KOPT-K1 (cell line): ENCODE data around the gene ACVR2B.
"Not testable (repeated sequence)": the region's sequence is repeated elsewhere in the genome, so short reads cannot be mapped to it uniquely, and the experiment has no call there.

Experiments used
- H3K27ac ChIP-seq: fragments of 200-600 bp; sonication (generic); 2 replicates; pipeline ENCODE4 v1.5.1; 2016; ENCODE audit warnings: antibody characterized with exemption, mild to moderate bottlenecking, low read depth, low read length; ENCODE audit not compliant: poor library complexity, severe bottlenecking
- H3K36me3 ChIP-seq: fragments of 200-600 bp; sonication (generic); 2 replicates; pipeline ENCODE4 v1.5.1; 2017; ENCODE audit warnings: antibody characterized with exemption, mild to moderate bottlenecking, low read length, moderate library complexity; ENCODE audit not compliant: insufficient read depth
- H3K9me3 ChIP-seq: fragments of 200-600 bp; sonication (generic); 2 replicates; pipeline ENCODE4 v1.5.1; 2017; ENCODE audit warnings: antibody characterized with exemption, low read length, mild to moderate bottlenecking; ENCODE audit not compliant: insufficient read depth, poor library complexity, severe bottlenecking

ACVR2B gene

DNA sequence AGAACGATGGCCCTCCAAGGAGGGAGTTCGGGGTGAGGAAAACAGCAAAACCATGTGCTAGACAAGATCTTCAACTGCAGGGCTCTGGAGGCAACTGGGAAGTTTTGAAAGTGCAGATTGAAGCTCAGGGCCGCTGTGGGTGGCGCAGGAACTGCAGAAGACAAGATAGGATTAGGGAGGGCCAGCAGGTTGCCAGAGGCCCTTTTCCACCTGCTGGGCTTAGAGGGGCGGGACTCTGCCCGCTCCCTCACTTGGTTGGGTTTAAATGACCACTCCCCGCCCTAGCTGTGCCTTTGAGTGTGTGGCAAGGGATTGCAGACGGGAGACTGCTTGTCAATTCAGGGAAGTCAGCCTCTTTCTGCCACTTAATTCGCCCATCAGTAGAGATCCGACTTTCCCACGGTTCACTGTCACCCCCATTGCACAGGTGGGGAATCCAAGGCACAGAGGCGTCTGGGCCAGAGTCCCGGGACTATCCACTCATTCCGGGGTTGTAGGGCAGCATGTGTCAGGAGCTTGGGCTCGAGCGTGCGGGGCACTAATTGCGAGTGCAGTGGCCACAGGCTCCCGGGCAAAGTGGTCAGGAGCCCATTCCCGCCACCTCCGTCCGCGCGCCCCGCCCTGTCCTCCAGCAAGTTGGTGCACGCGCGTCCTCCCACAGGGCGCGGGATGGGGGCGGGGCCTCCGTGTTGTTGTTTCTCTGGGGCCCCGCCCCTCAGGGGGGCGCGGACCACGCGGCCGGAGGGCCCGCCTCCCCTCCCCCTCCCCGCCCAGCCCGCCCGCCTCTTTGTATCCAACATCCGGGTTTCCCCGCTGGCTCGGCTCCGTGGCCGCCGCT is at the start of gene ACVR2B:
Gene ACVR2B, plus strand, starts transcription at position 816 of the 838 bp plus-strand sequence. CDS start 433 bp downstream, outside the sequence.
- Histone ChIP-seq H3K27ac (peak within 1 kb of the TSS; percentile 84), H3K9me3 (peaks cover 10% of the 10 kb centered on the region), H3K36me3 (no peaks in the 10 kb centered on the region)

DNA sequence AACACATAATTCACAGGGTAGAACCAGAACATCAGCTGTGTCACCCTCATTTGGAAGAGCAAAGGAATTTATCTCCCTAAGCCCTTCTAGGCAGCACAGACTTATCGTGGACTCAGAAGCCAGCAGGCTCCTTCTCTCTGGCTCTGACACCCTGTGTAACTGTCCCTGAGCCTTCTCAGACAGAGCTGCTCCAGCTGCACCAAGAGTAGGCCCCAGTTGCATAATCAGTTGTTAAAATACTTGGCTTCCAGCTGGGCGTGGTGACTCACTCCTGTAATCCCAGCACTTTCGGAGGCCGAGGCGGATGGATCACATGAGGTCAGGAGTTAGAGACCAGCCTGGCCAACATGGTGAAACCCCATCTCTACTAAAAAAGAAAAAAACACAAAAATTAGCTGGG is 49.4 kb upstream of the ACVR2B start:
- Histone ChIP-seq H3K36me3 (peaks cover 67% of the 10 kb centered on the region), H3K27ac (no peak overlapping the region), H3K9me3 (peaks cover 29% of the 10 kb centered on the region)

DNA sequence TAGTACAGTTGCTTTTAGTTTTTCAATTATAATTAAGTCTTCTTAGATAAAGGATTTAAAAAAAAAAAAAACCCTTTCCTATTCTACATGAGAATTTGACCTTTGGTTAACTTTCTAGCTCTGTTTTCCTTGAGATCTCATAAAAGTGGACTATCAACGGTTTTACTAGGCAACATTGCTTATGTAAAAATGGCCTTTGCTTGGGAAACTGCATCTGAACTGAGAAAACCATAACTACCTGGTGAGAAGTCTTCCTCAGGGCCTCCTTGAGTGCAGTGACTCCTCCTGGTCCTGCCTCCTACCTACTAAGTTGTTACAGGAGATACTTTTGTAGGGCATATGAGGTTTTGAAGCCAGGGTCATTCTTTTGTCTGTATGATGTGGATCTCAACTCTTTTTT is 42.1 kb upstream of the ACVR2B start:
- Histone ChIP-seq H3K27ac (no peak overlapping the region), H3K9me3 (peaks cover 18% of the 10 kb centered on the region), H3K36me3 (peaks cover 16% of the 10 kb centered on the region; the same call in 1 of the 2 replicates)

DNA sequence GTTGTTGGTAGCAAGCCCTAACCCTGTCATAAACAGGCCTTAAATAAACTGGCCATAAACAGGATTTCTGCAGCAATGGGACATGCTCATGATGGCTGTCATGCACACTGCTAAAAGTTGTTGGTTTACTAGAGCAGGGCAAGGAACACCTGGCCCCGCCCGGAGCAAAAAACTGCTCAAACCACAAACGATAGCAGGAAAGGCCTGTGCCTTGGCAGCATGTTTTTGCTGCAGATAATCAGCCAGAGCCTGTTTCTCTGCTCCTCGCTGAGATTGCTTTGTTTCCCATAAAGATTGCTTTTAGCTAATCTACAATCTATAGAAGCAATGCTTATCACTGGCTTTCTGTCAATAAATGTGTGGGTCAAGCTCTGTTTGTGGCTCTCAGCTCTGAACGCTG is 32.9 kb upstream of the ACVR2B start:
- H3K27ac ChIP-seq = peak overlapping the region; percentile 97
- not testable (repeated sequence) for H3K9me3 ChIP-seq, H3K36me3 ChIP-seq

DNA sequence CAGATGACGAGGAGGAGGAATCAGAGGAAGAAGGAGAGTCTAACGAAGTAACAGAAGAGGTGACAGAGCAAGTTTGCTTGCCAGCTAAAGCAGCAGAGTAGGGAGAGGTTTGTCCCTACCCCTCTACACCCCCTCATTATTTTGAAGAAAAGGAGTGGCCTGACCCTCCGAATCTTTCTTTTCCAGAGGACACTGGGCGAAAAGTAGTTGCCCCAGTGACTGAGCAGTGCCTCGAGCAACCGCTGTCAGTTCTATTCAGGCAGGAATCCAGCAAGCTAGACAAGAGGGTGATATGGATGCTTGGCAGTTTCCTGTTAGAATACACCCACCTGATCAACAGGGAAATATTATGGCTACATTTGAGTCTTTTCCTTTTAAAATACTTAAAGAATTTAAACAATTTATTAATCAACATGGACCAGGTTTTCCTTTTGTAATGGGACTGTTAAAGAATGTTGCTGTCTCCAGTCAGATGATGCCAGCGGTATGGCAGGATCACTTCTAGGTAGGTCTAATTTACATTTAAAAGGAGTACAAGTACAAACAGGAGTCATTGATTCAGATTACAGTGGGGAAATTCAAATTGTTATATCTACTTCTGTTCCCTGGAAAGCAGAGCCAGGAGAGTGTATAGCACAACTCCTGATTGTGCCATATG is 31.9 kb upstream of the ACVR2B start:
- Histone ChIP-seq H3K27ac (peak overlapping the region; percentile 97), H3K9me3 (no peaks in the 10 kb centered on the region), H3K36me3 (no peaks in the 10 kb centered on the region)

DNA sequence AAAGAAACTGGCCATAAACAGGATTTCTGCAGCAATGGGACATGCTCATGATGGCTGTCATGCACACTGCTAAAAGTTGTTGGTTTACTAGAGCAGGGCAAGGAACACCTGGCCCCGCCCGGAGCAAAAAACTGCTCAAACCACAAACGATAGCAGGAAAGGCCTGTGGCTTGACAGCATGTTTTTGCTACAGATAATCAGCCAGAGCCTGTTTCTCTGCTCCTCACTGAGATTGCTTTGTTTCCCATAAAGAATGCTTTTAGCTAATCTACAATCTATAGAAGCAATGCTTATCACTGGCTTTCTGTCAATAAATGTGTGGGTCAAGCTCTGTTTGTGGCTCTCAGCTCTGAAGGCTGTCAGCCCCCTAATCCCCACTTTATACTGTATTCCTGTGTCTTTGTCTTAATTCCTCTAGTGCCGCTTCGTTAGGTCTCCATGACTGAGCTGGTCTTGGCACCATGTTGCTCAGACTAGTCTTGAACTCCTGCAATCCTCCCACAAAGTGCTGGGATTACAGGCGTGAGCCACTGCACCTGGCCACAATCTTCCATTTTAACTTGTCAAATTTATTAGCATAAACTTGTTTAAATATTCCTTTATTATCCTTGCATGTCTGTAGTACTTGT is 26.8 kb upstream of the ACVR2B start:
- Histone ChIP-seq H3K9me3 (peaks cover 18% of the 10 kb centered on the region), H3K27ac (peak overlapping the region; percentile 86)
- H3K36me3 ChIP-seq = not testable (repeated sequence)

DNA sequence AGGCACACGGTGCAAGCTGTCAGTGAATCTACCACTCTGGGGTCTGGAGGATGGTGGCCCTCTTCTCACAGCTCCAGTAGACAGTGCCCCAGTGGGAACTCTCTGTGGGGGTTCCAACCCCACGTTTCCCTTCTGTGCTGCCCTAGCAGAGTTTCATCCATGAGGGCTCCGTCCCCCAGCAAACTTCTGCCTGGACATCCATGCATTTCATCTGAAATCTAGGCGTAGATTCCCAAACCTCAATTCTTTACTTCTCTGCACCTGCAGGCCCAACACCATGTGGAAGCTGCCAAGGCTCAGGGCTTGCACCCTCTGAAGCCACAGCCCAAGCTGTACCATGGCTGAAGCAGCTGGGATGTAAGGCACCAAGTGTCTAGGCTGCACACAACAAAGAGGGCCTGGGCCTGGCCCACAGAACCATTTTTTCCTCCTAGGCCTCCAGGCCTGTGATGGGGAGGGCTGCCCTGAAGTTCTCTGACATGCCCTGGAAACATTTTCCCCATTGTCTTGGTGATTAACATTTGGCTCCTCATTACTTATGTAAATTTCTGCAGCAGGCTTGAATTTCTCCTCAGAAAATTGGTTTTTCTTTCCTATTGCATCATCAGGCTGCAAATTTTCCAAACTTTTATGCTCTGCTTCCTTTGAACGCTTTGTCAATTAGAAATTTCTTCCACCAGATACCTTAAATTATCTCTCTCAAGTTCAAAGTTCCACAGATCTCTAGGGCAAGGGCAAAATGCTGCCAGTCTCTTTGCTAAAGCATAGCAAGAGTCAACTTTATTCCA is 20.6 kb upstream of the ACVR2B start:
- not testable (repeated sequence) for H3K27ac ChIP-seq
- Histone ChIP-seq H3K9me3 (peaks cover 79% of the 10 kb centered on the region), H3K36me3 (peaks cover 20% of the 10 kb centered on the region)

DNA sequence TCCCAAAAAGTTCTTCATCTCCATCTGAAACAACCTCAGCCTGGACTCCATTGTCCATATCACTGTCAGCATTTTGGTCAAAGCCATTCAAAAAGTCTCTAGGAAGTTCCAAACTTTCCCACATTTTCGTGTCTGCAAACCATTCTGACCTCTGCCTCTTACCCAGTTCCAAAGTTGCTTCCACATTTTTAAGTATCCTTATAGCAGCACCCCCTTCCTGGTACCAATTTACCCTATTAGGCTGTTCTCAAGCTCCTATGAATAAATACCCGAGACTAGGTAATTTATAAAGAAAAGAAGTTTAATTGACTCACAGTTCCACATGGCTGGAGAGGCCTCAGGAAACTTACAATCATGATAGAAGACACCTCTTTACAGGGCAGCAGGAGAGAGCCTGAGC is 20.0 kb upstream of the ACVR2B start:
- Histone ChIP-seq H3K9me3 (peaks cover 85% of the 10 kb centered on the region), H3K36me3 (peaks cover 20% of the 10 kb centered on the region)
- H3K27ac ChIP-seq = not testable (repeated sequence)

DNA sequence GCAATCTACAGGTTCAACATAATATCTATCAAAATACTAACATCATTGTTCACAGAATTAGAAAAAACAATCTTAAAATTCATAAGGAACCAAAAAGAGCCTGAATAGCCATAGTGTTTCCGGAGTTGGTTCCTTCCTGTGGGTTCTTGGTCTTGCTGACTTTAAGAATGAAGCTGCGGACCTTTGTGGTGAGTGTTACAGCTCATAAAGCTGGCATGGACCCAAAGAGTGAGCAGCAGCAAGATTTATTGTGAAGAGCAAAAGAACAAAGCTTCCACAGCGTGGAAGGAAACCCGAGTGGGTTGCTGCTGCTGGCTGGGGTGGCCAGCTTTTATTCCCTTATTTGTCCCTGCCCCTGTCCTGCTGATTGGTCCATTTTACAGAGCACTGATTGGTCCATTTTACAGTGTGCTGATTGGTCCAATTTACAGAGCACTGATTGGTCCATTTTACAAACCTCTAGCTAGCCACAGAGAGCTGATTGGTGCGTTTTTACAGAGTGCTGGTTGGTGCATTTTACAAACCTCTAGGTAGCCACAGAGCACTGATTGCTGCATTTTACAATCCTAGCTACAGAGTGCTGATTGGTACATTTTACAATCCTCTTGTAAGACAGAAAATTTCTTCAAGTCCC is 15.1 kb upstream of the ACVR2B start:
- H3K27ac ChIP-seq, H3K36me3 ChIP-seq: not testable (repeated sequence)
- peaks cover 62% of the 10 kb centered on the region for H3K9me3 ChIP-seq

DNA sequence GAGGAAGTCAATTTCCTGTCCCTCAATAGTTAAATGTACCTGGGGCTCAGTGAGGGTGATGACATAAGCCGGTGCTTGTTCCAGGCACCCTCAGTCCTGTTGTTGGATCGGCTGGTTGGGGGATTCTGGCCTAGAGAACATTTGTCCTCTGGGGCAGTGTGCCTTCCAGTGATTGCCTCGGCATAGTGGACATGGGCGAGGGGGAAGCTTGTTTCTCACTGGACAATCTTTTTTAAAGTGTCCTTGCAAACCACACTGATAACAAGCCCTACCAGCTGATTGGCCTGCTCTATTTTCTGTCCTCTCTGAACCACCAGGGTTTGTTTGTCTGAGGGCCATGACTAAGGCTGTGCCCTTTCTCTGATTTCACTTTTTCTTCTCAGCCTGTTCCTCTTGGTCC is 10.5 kb upstream of the ACVR2B start:
- peaks cover 16% of the 10 kb centered on the region for H3K9me3 ChIP-seq

DNA sequence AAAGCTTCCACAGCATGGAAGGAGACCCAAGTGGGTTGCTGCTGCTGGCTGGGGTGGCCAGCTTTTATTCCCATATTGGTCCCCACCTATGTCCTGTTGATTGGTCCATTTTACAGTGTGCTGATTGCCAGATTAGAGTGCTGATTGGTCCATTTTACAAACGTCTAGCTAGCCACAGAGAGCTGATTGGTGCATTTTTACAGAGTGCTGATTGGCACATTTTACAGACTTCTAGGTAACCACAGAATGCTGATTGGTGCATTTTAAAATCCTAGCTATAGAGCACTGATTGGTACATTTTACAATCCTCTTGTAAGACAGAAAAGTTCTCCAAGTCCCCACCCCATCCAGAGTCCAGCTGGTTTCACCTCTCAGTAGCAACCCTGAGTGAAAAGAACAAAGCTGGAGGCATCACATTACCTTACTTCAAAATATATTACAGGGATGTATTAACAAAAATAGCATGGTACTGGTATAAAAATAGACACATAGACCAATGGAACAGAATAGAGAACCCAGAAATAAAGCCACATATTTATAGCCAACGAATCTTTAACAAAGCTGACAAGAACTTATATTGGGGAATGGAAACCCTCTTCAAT is 7.5 kb upstream of the ACVR2B start:
- Histone ChIP-seq H3K36me3 (no peaks in the 10 kb centered on the region), H3K9me3 (peaks cover 8% of the 10 kb centered on the region), H3K27ac (no peak overlapping the region)

More for the DNA sequence above, 10.5 kb upstream of the ACVR2B start:
- not testable (repeated sequence) for H3K36me3 ChIP-seq, H3K27ac ChIP-seq

DNA sequence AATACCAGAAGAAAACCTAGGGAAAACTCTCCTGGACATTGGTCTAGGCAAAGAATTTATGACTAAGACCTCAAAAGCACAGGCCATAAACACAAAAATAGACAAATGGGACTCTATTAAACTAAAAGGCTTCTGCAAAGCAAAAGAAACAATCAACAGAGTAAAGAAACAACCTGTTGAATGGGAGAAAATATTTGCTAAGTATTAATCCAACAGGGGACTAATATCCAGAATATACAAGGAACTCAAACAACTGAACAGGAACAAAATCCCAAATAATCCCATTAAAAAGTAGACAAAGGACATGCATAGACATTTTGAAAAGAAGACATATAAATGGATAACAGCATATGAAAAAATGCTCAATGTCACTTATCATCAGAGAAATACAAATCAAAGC is 6.9 kb upstream of the ACVR2B start:
- no peak overlapping the region for H3K27ac ChIP-seq
- peaks cover 10% of the 10 kb centered on the region for H3K9me3 ChIP-seq

DNA sequence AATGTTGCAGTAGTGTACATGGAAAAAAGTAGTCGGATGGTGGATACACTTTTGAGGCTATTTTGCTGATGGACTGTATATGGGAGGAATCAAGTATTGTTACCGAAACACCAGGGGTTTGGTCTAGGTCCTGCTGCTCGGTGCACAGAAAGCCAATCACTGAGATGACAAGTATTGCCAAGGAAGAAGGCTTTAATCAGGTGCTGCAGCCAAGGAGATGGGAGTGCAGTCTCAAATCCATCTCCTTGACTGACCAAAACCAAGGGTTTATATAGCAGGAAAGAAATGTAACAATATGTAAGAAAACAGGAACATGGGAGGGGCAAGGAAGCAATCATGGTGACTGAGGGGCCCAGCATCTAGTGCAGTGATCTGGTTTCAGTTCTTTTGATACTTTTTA is 2.8 kb upstream of the ACVR2B start:
- H3K36me3 ChIP-seq = no peaks in the 10 kb centered on the region
- peaks cover 10% of the 10 kb centered on the region for H3K9me3 ChIP-seq
- no peak overlapping the region for H3K27ac ChIP-seq

More for the DNA sequence above, 6.9 kb upstream of the ACVR2B start:
- H3K36me3 ChIP-seq = no peaks in the 10 kb centered on the region

DNA sequence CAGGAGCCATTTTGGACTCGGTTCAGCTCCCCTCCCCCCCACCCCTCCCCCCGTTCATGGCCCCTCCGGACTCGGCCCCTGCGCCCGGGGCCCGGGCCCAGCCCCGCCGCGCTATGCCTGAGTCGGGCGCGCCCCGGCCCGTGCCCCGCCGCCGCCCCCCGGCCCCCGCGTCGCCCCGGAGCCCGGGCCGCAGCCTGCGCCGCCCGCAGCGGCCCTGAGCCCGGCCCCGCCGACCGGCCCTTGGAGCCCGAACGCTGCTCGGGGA is 155 bp downstream of the ACVR2B start:
- no peaks in the 10 kb centered on the region for H3K36me3 ChIP-seq
- H3K9me3 ChIP-seq = peaks cover 10% of the 10 kb centered on the region
- H3K27ac ChIP-seq = peak overlapping the region; percentile 84
